ENCODE results near the gene DCLRE1A.

DNA sequence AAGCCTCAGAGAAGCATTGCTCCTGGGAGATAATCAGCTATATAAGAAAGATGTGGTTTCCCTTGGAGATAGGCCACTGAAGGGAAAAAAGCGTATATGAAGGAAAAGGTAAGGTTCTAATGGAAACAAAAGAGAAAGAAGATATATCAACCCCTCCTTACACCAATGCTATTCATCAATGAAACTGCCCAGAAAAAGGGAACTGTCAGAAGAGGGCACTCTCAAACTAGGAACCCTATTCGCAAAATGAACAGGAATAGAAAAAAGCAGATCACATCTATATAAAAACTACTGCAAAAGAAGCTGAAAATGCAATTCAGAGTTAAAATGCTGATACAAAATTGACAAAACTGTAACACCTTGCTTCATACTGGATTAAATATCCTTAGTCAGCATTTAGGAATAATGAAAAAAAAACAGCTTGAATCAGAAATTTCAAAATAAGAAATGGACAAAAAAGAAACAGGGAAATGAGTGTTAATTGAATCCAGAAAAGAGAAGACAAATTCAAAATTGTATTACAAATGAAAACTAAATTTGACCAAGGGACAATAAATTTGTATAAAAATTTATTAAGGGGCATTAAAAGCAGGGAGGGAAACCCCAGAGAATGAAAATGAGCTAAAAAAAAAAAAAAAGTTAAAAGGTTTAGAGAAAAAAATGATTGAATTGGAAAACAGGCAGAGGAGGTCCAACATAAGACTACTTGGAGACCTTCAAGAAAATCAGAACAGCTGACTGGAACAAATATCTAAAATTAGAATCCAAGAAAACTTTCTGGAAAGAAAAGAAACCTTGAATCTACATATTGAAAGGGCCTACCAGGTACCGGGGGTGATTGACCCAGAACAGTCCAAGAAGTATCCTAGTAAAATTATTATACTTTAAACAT is 18.5 kb upstream of the DCLRE1A start:
- TF ChIP-seq, protein P1, sequence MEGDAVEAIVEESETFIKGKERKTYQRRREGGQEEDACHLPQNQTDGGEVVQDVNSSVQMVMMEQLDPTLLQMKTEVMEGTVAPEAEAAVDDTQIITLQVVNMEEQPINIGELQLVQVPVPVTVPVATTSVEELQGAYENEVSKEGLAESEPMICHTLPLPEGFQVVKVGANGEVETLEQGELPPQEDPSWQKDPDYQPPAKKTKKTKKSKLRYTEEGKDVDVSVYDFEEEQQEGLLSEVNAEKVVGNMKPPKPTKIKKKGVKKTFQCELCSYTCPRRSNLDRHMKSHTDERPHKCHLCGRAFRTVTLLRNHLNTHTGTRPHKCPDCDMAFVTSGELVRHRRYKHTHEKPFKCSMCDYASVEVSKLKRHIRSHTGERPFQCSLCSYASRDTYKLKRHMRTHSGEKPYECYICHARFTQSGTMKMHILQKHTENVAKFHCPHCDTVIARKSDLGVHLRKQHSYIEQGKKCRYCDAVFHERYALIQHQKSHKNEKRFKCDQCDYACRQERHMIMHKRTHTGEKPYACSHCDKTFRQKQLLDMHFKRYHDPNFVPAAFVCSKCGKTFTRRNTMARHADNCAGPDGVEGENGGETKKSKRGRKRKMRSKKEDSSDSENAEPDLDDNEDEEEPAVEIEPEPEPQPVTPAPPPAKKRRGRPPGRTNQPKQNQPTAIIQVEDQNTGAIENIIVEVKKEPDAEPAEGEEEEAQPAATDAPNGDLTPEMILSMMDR (IDR thresholded peaks at IDR 0.05; ENCODE audit: borderline replicate concordance, extremely low read depth, low read length, poor library complexity, severe bottlenecking), result peak; percentile 32
- no peak for TF ChIP-seq EZH2 (IDR thresholded peaks at IDR 0.05; ENCODE audit: borderline replicate concordance, low read depth, low read length, severe bottlenecking)

Measured in DND-41 (cell line).